A549 (cell line): ENCODE results near the gene SLAIN2.

Experiments
- EP300 ChIP-seq, 2 experiments: fragments of >200 bp; sonication (Bioruptor Twin); formaldehyde crosslinking; IDR thresholded peaks; 2 replicates in 1 of 2; 3 replicates in 1 of 2; pipeline ENCODE4 v1.6.1; 2016 to 2017
- POLR2A ChIP-seq: IDR thresholded peaks from 2 replicates; pipeline ENCODE4 v1.6.1; 2012; ENCODE audit warnings: mild to moderate bottlenecking, low read length
- RAD21 ChIP-seq, 2 experiments: fragments of >200 bp in 1 of 2; sonication (Bioruptor Twin) in 1 of 2; formaldehyde crosslinking in 1 of 2; IDR thresholded peaks in 1 of 2; conservative IDR thresholded peaks in 1 of 2; 2 replicates in 1 of 2; 3 replicates in 1 of 2; pipeline ENCODE4 v1.6.1; 2012 to 2018; ENCODE audit warnings: inconsistent platforms in 1 of 2
- RFX5 ChIP-seq: fragments of 450-650 bp; IDR thresholded peaks from 2 replicates; pipeline ENCODE4 v1.7.1; 2014; ENCODE audit warnings: antibody characterized with exemption, mild to moderate bottlenecking, moderate library complexity
- TF ChIP-seq, protein P1 (sequence below): fragments of >200 bp; sonication (Bioruptor Twin); formaldehyde crosslinking; IDR thresholded peaks from 3 replicates; pipeline ENCODE4 v1.5.1; 2016

DNA sequence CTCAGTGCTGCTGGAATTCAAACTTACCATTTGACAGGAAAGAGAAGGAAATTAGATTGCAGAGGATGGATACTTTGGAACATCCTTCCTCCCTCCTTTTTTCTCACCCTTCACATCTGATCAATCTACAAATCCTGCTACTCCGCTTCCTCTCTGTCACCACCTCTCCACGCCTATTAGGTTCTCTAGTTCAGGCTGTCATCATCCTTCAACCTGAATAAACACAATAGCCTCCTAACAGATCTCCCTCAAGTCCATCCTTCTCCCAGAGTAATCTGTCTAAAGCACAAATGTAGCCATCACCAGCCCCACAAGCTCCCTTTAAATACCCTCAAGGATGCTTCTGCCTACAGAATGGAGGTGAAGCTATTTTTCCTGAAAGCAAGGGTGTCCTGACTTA is 20.0 kb upstream of the SLAIN2 start:
- TF ChIP-seq RAD21 (conservative IDR thresholded peaks at IDR 0.05 in 1 of 2, IDR thresholded peaks at IDR 0.05 in 1 of 2) (no peak), POLR2A (no peak), RFX5 (no peak), EP300 (IDR thresholded peaks at IDR 0.05) (no peak)
- TF ChIP-seq, protein P1, sequence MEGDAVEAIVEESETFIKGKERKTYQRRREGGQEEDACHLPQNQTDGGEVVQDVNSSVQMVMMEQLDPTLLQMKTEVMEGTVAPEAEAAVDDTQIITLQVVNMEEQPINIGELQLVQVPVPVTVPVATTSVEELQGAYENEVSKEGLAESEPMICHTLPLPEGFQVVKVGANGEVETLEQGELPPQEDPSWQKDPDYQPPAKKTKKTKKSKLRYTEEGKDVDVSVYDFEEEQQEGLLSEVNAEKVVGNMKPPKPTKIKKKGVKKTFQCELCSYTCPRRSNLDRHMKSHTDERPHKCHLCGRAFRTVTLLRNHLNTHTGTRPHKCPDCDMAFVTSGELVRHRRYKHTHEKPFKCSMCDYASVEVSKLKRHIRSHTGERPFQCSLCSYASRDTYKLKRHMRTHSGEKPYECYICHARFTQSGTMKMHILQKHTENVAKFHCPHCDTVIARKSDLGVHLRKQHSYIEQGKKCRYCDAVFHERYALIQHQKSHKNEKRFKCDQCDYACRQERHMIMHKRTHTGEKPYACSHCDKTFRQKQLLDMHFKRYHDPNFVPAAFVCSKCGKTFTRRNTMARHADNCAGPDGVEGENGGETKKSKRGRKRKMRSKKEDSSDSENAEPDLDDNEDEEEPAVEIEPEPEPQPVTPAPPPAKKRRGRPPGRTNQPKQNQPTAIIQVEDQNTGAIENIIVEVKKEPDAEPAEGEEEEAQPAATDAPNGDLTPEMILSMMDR = no peak
